ENCODE measurements around the gene PPA1. TPM values are rescaled to one million over a fixed set of nuclear protein-coding genes. Genes with fewer than 3 reads are reported as not detected.

Gene PPA1
- total and polyA plus RNA-seq, 2 of the 4 experiments (the other 2 are of a cell fraction): 78.6 to 102 TPM

DNA sequence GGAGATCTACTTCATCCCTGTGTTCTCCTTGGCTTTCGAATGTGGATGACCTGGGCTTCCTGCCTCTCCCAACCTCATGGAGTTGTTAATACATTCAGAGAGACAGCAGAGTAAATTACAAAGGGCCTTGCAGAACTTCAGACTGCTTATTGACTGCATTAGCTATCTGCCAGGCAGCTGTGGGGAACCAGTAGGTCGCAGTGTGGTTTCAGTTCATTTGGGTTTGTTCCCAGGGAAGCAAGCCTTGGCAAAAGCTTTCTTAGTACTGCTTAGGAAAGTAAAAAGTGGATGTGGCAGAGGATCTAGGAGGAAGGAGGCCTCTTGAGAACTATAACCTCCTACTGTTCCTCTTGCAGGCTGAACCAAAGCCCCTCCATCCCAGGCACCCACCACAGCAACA lies 41.4 kb upstream of the PPA1 start:
- Histone ChIP-seq H2AK9ac (replicated peaks; ENCODE audit: low read depth, low read length, poor library complexity) (no peak overlapping the region), H3K9me3 (ENCODE audit: control insufficient read depth, insufficient read depth, low read length) (peaks cover 3% of the 10 kb centered on the region), H3K18ac (ENCODE audit: low read depth, low read length) (no peak overlapping the region; the same call in 1 of the 2 replicates), H2BK5ac (ENCODE audit: low read depth, low read length, poor library complexity, severe bottlenecking) (no peak overlapping the region), H4K20me1 (ENCODE audit: insufficient read depth, low read length) (no peaks in the 10 kb centered on the region; the same call in 1 of the 2 replicates), H3K56ac (ENCODE audit: extremely low read depth, insufficient read depth, low read length) (no peak overlapping the region; the same call in 1 of the 2 replicates), H2AFZ (replicated peaks; ENCODE audit: low read length, poor library complexity) (peak overlapping the region; percentile 18), H3K4me3 (ENCODE audit: insufficient read depth, low read depth, low read length) (no peak overlapping the region), H3K36me3 (ENCODE audit: control insufficient read depth, insufficient read depth, low read length) (no peaks in the 10 kb centered on the region), H3K4me2 (ENCODE audit: low read depth, low read length) (no peak overlapping the region), H2BK20ac (ENCODE audit: low read depth, low read length) (no peak overlapping the region), H3K27me3 (ENCODE audit: control insufficient read depth, insufficient read depth, low read length) (peaks cover 2% of the 10 kb centered on the region; the same call in 1 of the 2 replicates), H3K9me1 (ENCODE audit: insufficient read depth, low read length) (no peaks in the 10 kb centered on the region), H3K4ac (ENCODE audit: low read depth, low read length) (no peak overlapping the region), H4K5ac (ENCODE audit: low read depth, low read length) (no peak overlapping the region), H3K9ac (ENCODE audit: low read depth, low read length) (no peak overlapping the region; the same call in 1 of the 2 replicates), H4K91ac (ENCODE audit: insufficient read depth, low read depth, low read length) (no peak overlapping the region), H3K23ac (ENCODE audit: low read depth, low read length) (no peak overlapping the region), H2BK15ac (ENCODE audit: low read depth, low read length) (no peak overlapping the region), H2BK120ac (ENCODE audit: low read depth, low read length) (no peak overlapping the region), H4K8ac (ENCODE audit: low read depth in 2 of 2, low read length in 2 of 2) (no peak overlapping the region), H3K14ac (replicated peaks; ENCODE audit: low read depth, low read length) (0 out of 2 replicates have a peak overlapping the region, but pooled peaks have one; percentile 45), H2AK5ac (ENCODE audit: low read depth, low read length) (no peak overlapping the region), H3K27ac (ENCODE audit: insufficient read depth, low read length) (peak overlapping the region; percentile 40; the same call in 1 of the 2 replicates), H3K79me1 (ENCODE audit: low read depth in 1 of 2, low read length in 2 of 2) (no peaks in the 10 kb centered on the region), H3K4me1 (ENCODE audit: control insufficient read depth, insufficient read depth, low read length) (0 out of 2 replicates have a peak, but pooled peaks cover 2% of the 10 kb centered on the region)
- CTCF ChIA-PET: no interaction called here
- DNase-seq (peak; percentile 88), ATAC-seq (ENCODE audit: low read depth) (peak; percentile 86)
- no TSS peak for BruUV-seq (replicated peaks)
- dilution Hi-C loops (cut with HindIII; ENCODE audit: low sequenced_read_pairs, unreplicated experiment): no loop called here
- no CpG with 5 or more reads among the region's 2 CpGs for WGBS, 2 experiments (ENCODE audit: extremely low coverage in 2 of 2, insufficient read length in 1 of 2)
- intact Hi-C loops (cut with micrococcal nuclease): no loop called here
- POLR2A ChIA-PET (ENCODE audit: unreplicated experiment): no interaction called here
- in situ Hi-C loops (cut with MboI; ENCODE audit: low sequenced_read_pairs): no loop called here
- TF ChIP-seq MAFK (IDR thresholded peaks at IDR 0.05; ENCODE audit: low read depth, low read length): no peak
- TF ChIP-seq CEBPB (IDR thresholded peaks at IDR 0.05; ENCODE audit: low read depth, low read length): no peak
- no peak for TF ChIP-seq NFE2L2 (IDR thresholded peaks at IDR 0.05; ENCODE audit: low read depth, low read length)
- TF ChIP-seq RCOR1 (IDR thresholded peaks at IDR 0.05; ENCODE audit: insufficient replicate concordance, low read length): no peak
- TF ChIP-seq CHD1 (IDR thresholded peaks at IDR 0.05; ENCODE audit: low read depth, low read length): no peak

Data from IMR-90 (cell line).